Neural cell (in vitro differentiated cells): Measurements from ENCODE around the gene LY6G6F. TPM values are rescaled to one million over a fixed set of nuclear protein-coding genes. Genes with fewer than 3 reads are reported as not detected.
"Not testable (repeated sequence)": the region's sequence is repeated elsewhere in the genome, so short reads cannot be mapped to it uniquely, and the experiment has no call there.

Source experiments
- H2AFZ ChIP-seq: fragments of 200-600, 300-800 bp; sonication (generic), shearing (Covaris generic); 2 replicates; pipeline ENCODE4 v1.6.0; 2014; ENCODE audit warnings: low read depth, mild to moderate bottlenecking, antibody characterized with exemption, low read length, moderate library complexity
- H3F3A ChIP-seq: fragments of 200-600 bp; shearing (Covaris generic); 2 replicates; pipeline ENCODE4 v1.6.1; 2016; ENCODE audit warnings: mild to moderate bottlenecking, moderate library complexity, mixed read lengths, antibody characterized with exemption, low read length; ENCODE audit not compliant: insufficient read depth, poor library complexity, severe bottlenecking
- H3K27ac ChIP-seq: fragments of 200-600, 300-800 bp; sonication (generic), shearing (Covaris generic); 2 replicates; pipeline ENCODE4 v1.5.1; 2014; ENCODE audit warnings: mild to moderate bottlenecking, low read length, moderate library complexity
- H3K27me3 ChIP-seq: fragments of 300-800, 200-600 bp; sonication (generic), shearing (Covaris generic); 2 replicates; pipeline ENCODE4 v1.6.0; 2014; ENCODE audit warnings: mild to moderate bottlenecking, low read depth, low read length, moderate library complexity; ENCODE audit not compliant: insufficient read depth
- H3K36me3 ChIP-seq: fragments of 300-800, 200-600 bp; sonication (generic), shearing (Covaris generic); 2 replicates; pipeline ENCODE4 v1.5.1; 2014; ENCODE audit warnings: mild to moderate bottlenecking, antibody characterized with exemption, low read length, moderate library complexity; ENCODE audit not compliant: insufficient read depth
- H3K4me2 ChIP-seq: fragments of 300-800, 200-600 bp; sonication (generic), shearing (Covaris generic); 2 replicates; pipeline ENCODE4 v1.6.0; 2014; ENCODE audit warnings: mild to moderate bottlenecking, low read length
- H3K4me3 ChIP-seq: fragments of 300-800, 200-600 bp; sonication (generic), shearing (Covaris generic); 2 replicates; pipeline ENCODE4 v1.5.1; 2014; ENCODE audit warnings: mild to moderate bottlenecking, low read length, moderate library complexity
- H3K79me2 ChIP-seq: fragments of 200-600 bp; shearing (Covaris generic); replicated peaks from 2 replicates; pipeline ENCODE4 v1.6.0; 2014; ENCODE audit warnings: mild to moderate bottlenecking, low read length, moderate library complexity; ENCODE audit not compliant: insufficient read depth
- H3K9ac ChIP-seq: fragments of 300-800, 200-600 bp; sonication (generic), shearing (Covaris generic); 2 replicates; pipeline ENCODE4 v1.6.1; 2016; ENCODE audit warnings: mild to moderate bottlenecking, low read length, mixed read lengths
- H3K9me2 ChIP-seq: fragments of 200-600 bp; shearing (Covaris generic); 2 replicates; pipeline ENCODE4 v1.6.1; 2016; ENCODE audit warnings: mild to moderate bottlenecking, low read length, mixed read lengths; ENCODE audit not compliant: insufficient read depth
- H3K9me3 ChIP-seq: fragments of 200-600, 300-800 bp; sonication (generic), shearing (Covaris generic); 2 replicates; pipeline ENCODE4 v1.6.1; 2016; ENCODE audit warnings: mild to moderate bottlenecking, mixed run types, low read length, moderate library complexity, mixed read lengths
- H4K20me1 ChIP-seq: fragments of 200-600 bp; shearing (Covaris generic); 2 replicates; pipeline ENCODE4 v1.6.1; 2016; ENCODE audit warnings: mild to moderate bottlenecking, mixed run types; ENCODE audit not compliant: insufficient read depth
- CTCF ChIP-seq: fragments of 450-650 bp; IDR thresholded peaks from 2 replicates; pipeline ENCODE4 v1.5.1; 2014; ENCODE audit warnings: antibody characterized with exemption, mild to moderate bottlenecking, moderate library complexity; ENCODE audit not compliant: poor library complexity, severe bottlenecking
- EP300 ChIP-seq: fragments of 450-650 bp; conservative IDR thresholded peaks from 2 replicates; pipeline ENCODE4 v1.6.1; 2014; ENCODE audit warnings: antibody characterized with exemption, mild to moderate bottlenecking, moderate library complexity; ENCODE audit not compliant: poor library complexity, severe bottlenecking
- EZH2 ChIP-seq: fragments of 200-600, 300-800 bp; shearing (Covaris generic), sonication (generic); IDR thresholded peaks from 2 replicates; pipeline ENCODE4 v1.6.1; 2014; ENCODE audit warnings: antibody characterized with exemption, low read length, borderline replicate concordance, mild to moderate bottlenecking; ENCODE audit not compliant: insufficient read depth, poor library complexity, severe bottlenecking
- MXI1 ChIP-seq: fragments of 450-650 bp; conservative IDR thresholded peaks from 2 replicates; pipeline ENCODE4 v1.6.1; 2014; ENCODE audit warnings: antibody characterized with exemption, mild to moderate bottlenecking; ENCODE audit not compliant: poor library complexity, severe bottlenecking
- POLR2AphosphoS5 ChIP-seq: IDR thresholded peaks from 2 replicates; pipeline ENCODE4 v1.6.1; 2012
- RAD21 ChIP-seq: fragments of 450-650 bp; conservative IDR thresholded peaks from 2 replicates; pipeline ENCODE4 v1.6.1; 2014; ENCODE audit warnings: antibody characterized with exemption, mild to moderate bottlenecking, moderate library complexity
- REST ChIP-seq: IDR thresholded peaks from 2 replicates; pipeline ENCODE4 v1.6.1; 2012; ENCODE audit warnings: borderline replicate concordance
- SMC3 ChIP-seq: fragments of 450-650 bp; conservative IDR thresholded peaks from 2 replicates; pipeline ENCODE4 v1.6.1; 2014; ENCODE audit warnings: antibody characterized with exemption, mild to moderate bottlenecking, moderate library complexity; ENCODE audit not compliant: poor library complexity
- TAF1 ChIP-seq: IDR thresholded peaks from 2 replicates; pipeline ENCODE4 v1.6.1; 2012; ENCODE audit warnings: low read depth
- polyA plus RNA-seq: library from polyadenylated mRNA; depleted of rRNA; stranded (reverse); fragments of >200 nt; gene quantifications from 2 replicates; pipeline ENCODE4 v1.2.3, GENCODE V29; 2014

LY6G6F gene
- polyA plus RNA-seq, 1 donor from 2014 or later = not detected

GRCh38 chr6:31708224-31708623, 1.6 kb downstream of the LY6G6F start:
- no peaks in the 10 kb centered on the region for H3K9me3 ChIP-seq
- H3K27ac ChIP-seq = no peak overlapping the region
- H4K20me1 ChIP-seq = no peaks in the 10 kb centered on the region
- no peak overlapping the region for H3K4me3 ChIP-seq
- H3K9me2 ChIP-seq = no peaks in the 10 kb centered on the region
- H3F3A ChIP-seq = no peaks in the 10 kb centered on the region
- H3K36me3 ChIP-seq = no peaks in the 10 kb centered on the region
- no peaks in the 10 kb centered on the region for H3K79me2 ChIP-seq
- no peak overlapping the region for H2AFZ ChIP-seq
- H3K27me3 ChIP-seq = no peaks in the 10 kb centered on the region
- no peak for TF ChIP-seq TAF1
- no peak for TF ChIP-seq MXI1
- TF ChIP-seq POLR2AphosphoS5 = no peak
- TF ChIP-seq SMC3 = no peak
- no peak for TF ChIP-seq RAD21
- H3K4me2 ChIP-seq = no peak overlapping the region
- no peak overlapping the region for H3K9ac ChIP-seq

GRCh38 chr6:31709157-31709556, 2.5 kb downstream of the LY6G6F start:
- H2AFZ ChIP-seq, H3F3A ChIP-seq, H3K79me2 ChIP-seq, H3K4me2 ChIP-seq, H3K4me3 ChIP-seq, H3K9ac ChIP-seq, H3K36me3 ChIP-seq, H3K9me2 ChIP-seq, H4K20me1 ChIP-seq, H3K27ac ChIP-seq, H3K9me3 ChIP-seq, H3K27me3 ChIP-seq: not testable (repeated sequence)

GRCh38 chr6:31710523-31711219, 4.0 kb downstream of the LY6G6F start:
- no peak overlapping the region for H3K27ac ChIP-seq
- no peak overlapping the region for H2AFZ ChIP-seq
- no peaks in the 10 kb centered on the region for H3K36me3 ChIP-seq
- no peak overlapping the region for H3K4me3 ChIP-seq
- H3K9ac ChIP-seq = no peak overlapping the region
- H3F3A ChIP-seq = no peaks in the 10 kb centered on the region
- no peaks in the 10 kb centered on the region for H3K9me3 ChIP-seq
- H3K27me3 ChIP-seq = no peaks in the 10 kb centered on the region
- no peaks in the 10 kb centered on the region for H4K20me1 ChIP-seq
- TF ChIP-seq SMC3 (no peak), CTCF (no peak)
- no peaks in the 10 kb centered on the region for H3K79me2 ChIP-seq
- H3K9me2 ChIP-seq = no peaks in the 10 kb centered on the region
- no peak overlapping the region for H3K4me2 ChIP-seq

- no peaks in the 10 kb centered on the region for H3K79me2 ChIP-seq
- no peaks in the 10 kb centered on the region for H4K20me1 ChIP-seq
- no peak overlapping the region for H3K4me3 ChIP-seq
- H3K9me2 ChIP-seq = no peaks in the 10 kb centered on the region
- H3K27ac ChIP-seq = no peak overlapping the region
- H3K4me2 ChIP-seq = no peak overlapping the region
- no peaks in the 10 kb centered on the region for H3K36me3 ChIP-seq
- no peak overlapping the region for H2AFZ ChIP-seq
- TF ChIP-seq MXI1 (no peak), REST (no peak), RAD21 (no peak), POLR2AphosphoS5 (no peak), EP300 (no peak), TAF1 (no peak), CTCF (no peak), SMC3 (no peak), EZH2 (no peak)
- no peaks in the 10 kb centered on the region for H3F3A ChIP-seq
- no peak overlapping the region for H3K9ac ChIP-seq
- H3K27me3 ChIP-seq = no peaks in the 10 kb centered on the region
- no peaks in the 10 kb centered on the region for H3K9me3 ChIP-seq
Observed at GRCh38 chr6:31711233-31711632, 4.6 kb downstream of the LY6G6F start.
